ENCODE results near the gene IFFO2. TPM values are rescaled to one million over a fixed set of nuclear protein-coding genes. Genes with fewer than 3 reads are reported as not detected.

Gene IFFO2
- total and polyA plus RNA-seq, 2 donors (not counting 1 experiment from before 2014, with no cell fraction given) = 16.8 to 19.2 TPM

DNA sequence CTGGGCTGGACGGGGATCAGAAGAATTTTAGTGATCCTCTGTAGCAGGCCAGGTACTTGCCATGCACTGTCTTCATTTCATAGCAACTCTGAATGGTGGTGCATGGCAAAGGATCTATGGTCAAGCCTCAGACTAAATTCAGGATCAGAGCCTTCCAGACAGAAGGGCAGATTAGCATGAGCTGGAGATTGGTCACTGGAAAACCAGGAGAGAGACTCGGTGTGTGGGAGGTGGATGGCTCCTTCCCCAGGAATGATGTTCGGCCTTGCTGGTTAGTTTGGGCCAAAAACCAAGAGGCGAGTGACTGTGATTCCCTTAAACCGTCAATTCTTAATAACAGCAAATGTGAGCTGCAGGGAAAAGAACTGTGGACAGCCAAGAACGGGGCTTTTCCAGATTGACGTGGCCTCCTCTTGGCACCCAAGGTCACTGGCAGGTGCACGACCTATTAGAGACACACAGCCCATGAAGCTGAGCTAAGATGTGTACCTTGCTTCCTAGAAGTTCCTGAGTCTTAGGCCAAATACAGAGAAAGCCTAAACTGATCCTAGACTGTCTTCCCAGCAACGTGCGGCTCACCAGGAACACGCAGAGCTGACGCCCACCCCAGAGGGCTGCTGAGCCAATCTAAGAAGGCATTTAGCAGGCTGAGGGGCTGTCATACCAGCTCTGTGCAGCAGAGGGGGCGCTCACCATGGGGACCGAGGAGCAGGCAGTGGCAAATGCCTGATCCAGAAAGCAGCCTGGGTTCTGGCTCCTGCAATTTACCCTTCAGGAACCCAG, 72.6 kb downstream of the IFFO2 start:
- H3K9ac ChIP-seq (ENCODE audit: low read length) = no peak overlapping the region
- DNase-seq (peak; percentile 76), ATAC-seq (ENCODE audit: low read depth) (peak; percentile 79)
- WGBS (ENCODE audit: insufficient coverage) = 64% methylated on average over 14 of the region's 14 CpGs
- Mint-ChIP-seq H3K27me3 (no peaks in the 10 kb centered on the region), H3K4me1 (no peaks in the 10 kb centered on the region), H3K4me3 (no peak overlapping the region), H3K27ac (no peak overlapping the region), H3K9me3 (ENCODE audit: insufficient read depth) (no peaks in the 10 kb centered on the region)
- TF ChIP-seq EZH2 (IDR thresholded peaks at IDR 0.05; ENCODE audit: borderline replicate concordance, insufficient read depth, low read depth, low read length, poor library complexity, severe bottlenecking) = no peak
- TF ChIP-seq, protein P1, sequence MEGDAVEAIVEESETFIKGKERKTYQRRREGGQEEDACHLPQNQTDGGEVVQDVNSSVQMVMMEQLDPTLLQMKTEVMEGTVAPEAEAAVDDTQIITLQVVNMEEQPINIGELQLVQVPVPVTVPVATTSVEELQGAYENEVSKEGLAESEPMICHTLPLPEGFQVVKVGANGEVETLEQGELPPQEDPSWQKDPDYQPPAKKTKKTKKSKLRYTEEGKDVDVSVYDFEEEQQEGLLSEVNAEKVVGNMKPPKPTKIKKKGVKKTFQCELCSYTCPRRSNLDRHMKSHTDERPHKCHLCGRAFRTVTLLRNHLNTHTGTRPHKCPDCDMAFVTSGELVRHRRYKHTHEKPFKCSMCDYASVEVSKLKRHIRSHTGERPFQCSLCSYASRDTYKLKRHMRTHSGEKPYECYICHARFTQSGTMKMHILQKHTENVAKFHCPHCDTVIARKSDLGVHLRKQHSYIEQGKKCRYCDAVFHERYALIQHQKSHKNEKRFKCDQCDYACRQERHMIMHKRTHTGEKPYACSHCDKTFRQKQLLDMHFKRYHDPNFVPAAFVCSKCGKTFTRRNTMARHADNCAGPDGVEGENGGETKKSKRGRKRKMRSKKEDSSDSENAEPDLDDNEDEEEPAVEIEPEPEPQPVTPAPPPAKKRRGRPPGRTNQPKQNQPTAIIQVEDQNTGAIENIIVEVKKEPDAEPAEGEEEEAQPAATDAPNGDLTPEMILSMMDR (IDR thresholded peaks at IDR 0.05) = peak; percentile 96
- no peak overlapping the region for H3K4me3 ChIP-seq (ENCODE audit: control extremely low read depth in 1 of 5, extremely low read depth in 1 of 5, insufficient read depth in 1 of 5, low read depth in 2 of 5, low read length in 4 of 5)
- no peaks in the 10 kb centered on the region for H4K20me1 ChIP-seq (ENCODE audit: control insufficient read depth, insufficient read depth, low read length, poor library complexity, severe bottlenecking)
- no peaks in the 10 kb centered on the region for H3K9me3 ChIP-seq (ENCODE audit: control extremely low read depth in 1 of 3, control insufficient read depth in 2 of 3, insufficient read depth in 1 of 3, low read length in 2 of 3)
- no peak overlapping the region for H3K27ac ChIP-seq (ENCODE audit: low read length in 2 of 2)
- H3K4me1 ChIP-seq (ENCODE audit: control insufficient read depth in 2 of 2, insufficient read depth in 2 of 2, low read length in 2 of 2) = no peaks in the 10 kb centered on the region
- no peak overlapping the region for H2AFZ ChIP-seq (ENCODE audit: insufficient read depth, low read depth, low read length, poor library complexity, severe bottlenecking)
- no peak overlapping the region for H3K4me2 ChIP-seq (replicated peaks; ENCODE audit: low read depth, low read length, poor library complexity, severe bottlenecking)
- H3K79me2 ChIP-seq (ENCODE audit: control insufficient read depth, insufficient read depth, low read length) = no peaks in the 10 kb centered on the region
- intact Hi-C loops (cut with micrococcal nuclease) = loop anchor here (1.0 kb wide), 3 partner anchors 23 to 212 kb away; no protein-coding TSS in a partner anchor
- CTCF ChIA-PET = interaction anchor here (0.7 to 6.1 kb wide), 30 partner anchors 9 to 524 kb away, joined by 3 to 91 read pairs (median 6); partner anchors contain the start of genes ALDH4A1 and IFFO2
- POLR2A ChIA-PET = no interaction called here
- no peaks in the 10 kb centered on the region for H3K27me3 ChIP-seq (replicated peaks in 1 of 4; ENCODE audit: control extremely low read depth in 1 of 4, control insufficient read depth in 3 of 4, insufficient read depth in 4 of 4, low read length in 3 of 4)
- peaks cover 0 to 5% of the 10 kb centered on the region in 2 experiments for H3K36me3 ChIP-seq (replicated peaks in 1 of 2; ENCODE audit: control extremely low read depth in 1 of 2, control insufficient read depth in 1 of 2, extremely low read depth in 1 of 2, insufficient read depth in 2 of 2, low read length in 1 of 2)

DNA sequence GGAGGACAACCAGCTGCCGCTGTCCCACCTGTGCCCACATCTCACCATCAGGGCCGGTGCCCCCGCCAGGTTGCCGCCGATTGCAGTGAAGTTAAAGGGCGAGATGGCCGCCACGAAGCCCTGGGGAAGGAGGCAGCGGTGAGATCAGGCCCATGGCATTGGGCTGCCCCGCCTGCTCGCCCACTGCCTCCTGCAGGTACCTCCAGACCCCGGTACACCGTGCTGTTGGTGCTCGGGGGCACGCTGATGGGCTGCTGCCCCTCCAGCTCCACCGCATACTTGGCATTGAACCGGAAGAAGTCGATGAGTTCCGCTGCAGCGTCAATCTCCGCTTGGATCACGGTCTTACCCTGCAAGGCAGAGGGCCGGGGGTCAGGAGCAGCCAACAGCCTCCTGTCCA, 73.4 kb downstream of the IFFO2 start:
- Mint-ChIP-seq H3K27me3 (no peaks in the 10 kb centered on the region), H3K4me1 (no peaks in the 10 kb centered on the region), H3K4me3 (no peak overlapping the region), H3K27ac (no peak overlapping the region), H3K9me3 (ENCODE audit: insufficient read depth) (no peaks in the 10 kb centered on the region)
- intact Hi-C loops (cut with micrococcal nuclease) = no loop called here
- no peaks in the 10 kb centered on the region for H3K9me3 ChIP-seq (ENCODE audit: control extremely low read depth in 1 of 3, control insufficient read depth in 2 of 3, insufficient read depth in 1 of 3, low read length in 2 of 3)
- H3K4me2 ChIP-seq (replicated peaks; ENCODE audit: low read depth, low read length, poor library complexity, severe bottlenecking) = no peak overlapping the region
- H3K4me1 ChIP-seq (ENCODE audit: control insufficient read depth in 2 of 2, insufficient read depth in 2 of 2, low read length in 2 of 2) = no peaks in the 10 kb centered on the region
- 96% methylated on average over 23 of the region's 23 CpGs for WGBS (ENCODE audit: insufficient coverage)
- CTCF ChIA-PET = interaction anchor here (1.0 to 6.1 kb wide), 9 partner anchors 8 to 283 kb away, joined by 3 to 91 read pairs (median 8); partner anchors contain the start of gene IFFO2
- DNase-seq (no peak), ATAC-seq (ENCODE audit: low read depth) (no peak)
- H4K20me1 ChIP-seq (ENCODE audit: control insufficient read depth, insufficient read depth, low read length, poor library complexity, severe bottlenecking) = no peaks in the 10 kb centered on the region
- H3K36me3 ChIP-seq (replicated peaks in 1 of 2; ENCODE audit: control extremely low read depth in 1 of 2, control insufficient read depth in 1 of 2, extremely low read depth in 1 of 2, insufficient read depth in 2 of 2, low read length in 1 of 2) = peaks cover 0 to 2% of the 10 kb centered on the region in 2 experiments
- H3K4me3 ChIP-seq (ENCODE audit: control extremely low read depth in 1 of 5, extremely low read depth in 1 of 5, insufficient read depth in 1 of 5, low read depth in 2 of 5, low read length in 4 of 5) = no peak overlapping the region
- POLR2A ChIA-PET = no interaction called here
- H3K79me2 ChIP-seq (ENCODE audit: control insufficient read depth, insufficient read depth, low read length) = no peaks in the 10 kb centered on the region
- no peaks in the 10 kb centered on the region for H3K27me3 ChIP-seq (replicated peaks in 1 of 4; ENCODE audit: control extremely low read depth in 1 of 4, control insufficient read depth in 3 of 4, insufficient read depth in 4 of 4, low read length in 3 of 4)
- TF ChIP-seq, protein P1 (IDR thresholded peaks at IDR 0.05) = no peak
- TF ChIP-seq EZH2 (IDR thresholded peaks at IDR 0.05; ENCODE audit: borderline replicate concordance, insufficient read depth, low read depth, low read length, poor library complexity, severe bottlenecking) = no peak
- H3K27ac ChIP-seq (ENCODE audit: low read length in 2 of 2) = no peak overlapping the region
- no peak overlapping the region for H3K9ac ChIP-seq (ENCODE audit: low read length)
- no peak overlapping the region for H2AFZ ChIP-seq (ENCODE audit: insufficient read depth, low read depth, low read length, poor library complexity, severe bottlenecking)
